HG02588 (cell line): ENCODE results near the gene MRPL32.

ENCODE experiments used
- ATAC-seq: cut with Tn5 transposase; IDR thresholded peaks from one replicate; pipeline ENCODE4 v1.9.1; 2021; ENCODE audit warnings: mild to moderate bottlenecking, moderate library complexity; ENCODE audit not compliant: unreplicated experiment

MRPL32 gene

DNA sequence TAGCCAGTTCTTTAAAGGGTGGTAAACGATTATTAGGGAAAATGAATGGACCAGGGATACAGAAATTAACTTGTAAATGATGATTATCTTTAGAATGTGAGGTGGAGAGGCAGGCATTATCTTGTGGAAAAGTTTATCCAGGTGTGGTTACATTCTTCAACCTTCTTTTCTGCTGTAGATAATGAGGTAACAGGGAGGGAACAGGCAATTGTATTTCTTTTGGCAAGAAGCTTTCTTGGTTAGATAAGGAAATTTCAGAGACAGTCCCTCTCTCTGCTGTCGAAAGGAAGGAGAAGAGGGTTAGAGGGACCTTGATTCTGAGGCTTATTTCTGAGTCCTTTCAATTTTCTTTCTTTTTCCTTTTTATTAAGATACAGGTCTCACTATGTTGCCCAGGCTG is 32.1 kb downstream of the MRPL32 start:
- no peak for ATAC-seq

DNA sequence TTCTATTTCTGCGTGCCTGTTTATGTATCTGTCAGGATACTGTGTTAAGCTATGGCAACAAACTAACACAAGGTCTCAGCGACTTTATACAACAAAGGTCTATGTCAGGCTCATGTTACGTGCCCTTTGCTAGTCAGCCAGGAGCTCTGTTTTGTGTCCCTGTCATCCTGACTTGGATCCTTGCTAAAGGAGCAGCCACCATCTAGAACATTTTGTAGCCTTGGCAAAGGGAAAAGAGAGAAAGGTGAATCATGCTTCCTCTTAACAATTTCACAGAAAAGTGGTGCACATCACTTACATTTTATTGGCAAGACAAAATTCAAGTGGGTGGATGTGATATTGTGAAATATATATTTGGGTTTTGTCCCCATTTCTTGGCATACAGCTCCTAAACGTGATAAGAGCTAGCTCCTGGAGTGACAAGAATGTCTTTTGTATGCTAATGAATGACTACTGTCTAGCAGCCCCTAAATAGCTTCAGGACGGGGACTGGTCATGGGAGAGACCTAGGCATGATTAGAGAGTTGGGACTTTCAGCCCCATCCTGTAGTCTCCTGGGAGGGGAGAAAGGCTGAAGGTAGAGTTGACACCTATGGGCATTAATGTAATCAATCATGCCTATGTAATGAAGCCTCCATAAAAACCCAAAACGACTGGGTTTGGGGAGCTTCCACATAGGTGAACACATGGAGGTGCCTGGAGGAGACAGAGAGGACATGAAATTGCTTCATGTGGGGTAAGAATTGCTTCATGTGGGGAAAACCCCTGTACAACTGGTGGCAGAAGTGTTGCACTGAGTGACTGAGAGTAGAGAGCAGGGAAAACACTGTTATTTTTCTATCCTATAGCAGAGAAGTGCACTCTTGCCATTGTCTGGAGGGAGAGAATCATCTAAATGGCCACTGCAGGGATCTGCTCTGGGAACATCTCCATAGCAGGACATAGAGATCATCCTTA is 33.0 kb downstream of the MRPL32 start:
- ATAC-seq: no peak

DNA sequence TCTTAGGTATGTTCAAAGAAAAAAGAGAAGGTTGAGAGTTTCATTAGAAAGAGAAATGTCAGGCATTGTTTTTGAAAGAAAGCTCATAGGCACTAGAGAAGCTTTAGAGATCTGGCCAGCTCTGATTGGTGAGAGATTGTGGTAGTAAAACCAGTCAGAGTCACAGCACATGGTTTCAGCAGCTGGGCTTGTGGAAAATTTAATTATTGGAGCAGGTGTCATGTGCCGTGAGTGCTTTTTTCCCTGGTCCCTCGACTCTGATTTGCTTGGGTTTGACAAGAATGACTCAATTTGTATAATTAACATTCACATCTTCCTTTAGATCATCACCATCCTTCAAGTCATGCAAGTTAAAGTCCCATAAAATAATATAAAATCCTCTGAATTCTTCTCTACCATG is 35.2 kb downstream of the MRPL32 start:
- ATAC-seq: no peak

DNA sequence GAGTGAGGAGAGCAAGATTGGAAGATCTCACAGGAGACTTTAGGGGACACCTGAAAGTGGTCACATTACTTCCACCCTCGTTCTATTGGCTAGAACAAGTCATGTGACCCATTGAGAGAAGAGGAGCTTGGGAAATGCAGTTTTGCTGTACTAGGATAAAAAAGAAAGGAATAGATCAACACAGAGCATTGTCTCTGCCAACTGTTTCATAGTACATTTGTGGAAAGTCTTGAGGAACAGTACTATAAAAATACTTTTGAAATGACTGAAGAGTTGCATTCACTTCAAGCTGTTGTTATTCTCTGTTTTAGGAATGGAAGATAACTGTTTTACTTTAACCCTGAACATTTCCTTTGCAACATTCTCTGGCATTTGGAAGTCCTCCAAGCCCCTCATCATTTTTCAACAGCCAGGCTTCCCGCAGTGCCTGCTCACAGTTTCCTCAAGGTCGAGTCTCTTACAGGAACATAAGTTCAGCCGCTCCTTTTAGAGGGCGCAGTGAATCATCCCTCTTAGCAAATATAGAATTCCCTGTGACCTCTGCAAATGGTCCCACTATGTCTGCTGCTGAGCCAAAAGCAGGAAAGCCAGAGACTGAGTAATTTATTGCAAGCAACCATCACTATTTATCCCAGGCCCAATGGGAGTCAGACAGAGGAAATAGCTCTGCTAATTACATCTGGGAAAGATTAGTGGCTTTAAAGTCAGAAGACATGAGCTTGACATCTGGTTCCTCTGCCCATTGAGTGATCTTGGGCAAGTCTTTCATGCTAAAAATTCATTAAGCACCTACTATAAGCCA is 40.7 kb downstream of the MRPL32 start:
- no peak for ATAC-seq

DNA sequence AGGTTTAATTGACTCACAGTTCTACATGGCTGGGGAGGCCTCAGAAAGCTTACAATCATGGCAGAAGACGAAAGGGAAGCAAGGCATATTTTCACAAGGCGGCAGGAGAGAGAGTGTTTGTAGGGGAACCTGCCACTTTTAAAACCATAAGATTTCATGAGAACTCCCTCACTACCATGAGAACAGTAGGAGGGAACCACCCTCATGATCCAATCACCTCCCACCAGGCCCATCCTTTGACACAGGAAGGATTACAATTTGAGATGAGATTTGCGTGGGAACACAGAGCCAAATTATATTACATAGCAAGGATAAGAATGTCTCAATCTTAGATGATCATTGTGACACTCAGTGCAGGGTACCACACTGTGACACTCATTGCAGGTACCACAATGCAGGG is 44.2 kb downstream of the MRPL32 start:
- ATAC-seq: no peak

DNA sequence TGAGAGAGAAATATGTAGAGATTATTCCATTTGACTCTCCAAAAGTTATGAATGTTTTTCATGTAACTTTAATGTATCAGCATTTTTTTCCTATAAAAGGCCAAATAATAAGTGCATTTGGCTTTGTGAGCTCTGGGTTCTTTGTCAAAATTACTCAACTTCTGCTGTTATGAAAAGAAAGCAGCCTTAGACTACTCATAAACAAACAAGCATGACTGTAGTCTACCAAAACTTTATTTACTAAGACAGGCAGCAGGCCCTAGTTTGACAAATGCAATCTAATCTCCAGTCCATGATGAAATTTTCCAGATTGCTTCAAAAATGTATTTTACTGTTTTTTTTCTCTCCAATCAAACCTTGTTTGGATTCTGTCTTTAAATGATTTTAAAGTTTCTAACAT is 46.3 kb downstream of the MRPL32 start:
- no peak for ATAC-seq

DNA sequence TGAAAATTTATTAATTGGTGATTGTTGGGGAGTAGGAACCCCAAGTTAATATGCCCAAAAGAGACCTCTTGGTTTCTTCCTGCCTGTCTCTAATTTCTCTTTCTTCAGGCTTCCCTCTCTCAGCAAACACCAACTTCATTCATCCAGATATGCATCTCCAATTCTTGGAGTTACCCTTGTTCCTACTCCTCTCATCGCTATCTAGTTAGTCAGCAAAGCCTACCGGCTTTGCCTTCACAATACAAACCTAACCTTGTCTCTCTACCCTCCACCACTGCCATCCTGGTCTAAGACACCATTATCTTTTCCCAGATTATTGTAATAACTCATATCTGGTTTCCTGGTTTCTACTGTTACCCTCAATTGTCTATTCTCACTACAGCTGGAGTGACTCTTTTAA is 47.9 kb downstream of the MRPL32 start:
- no peak for ATAC-seq

DNA sequence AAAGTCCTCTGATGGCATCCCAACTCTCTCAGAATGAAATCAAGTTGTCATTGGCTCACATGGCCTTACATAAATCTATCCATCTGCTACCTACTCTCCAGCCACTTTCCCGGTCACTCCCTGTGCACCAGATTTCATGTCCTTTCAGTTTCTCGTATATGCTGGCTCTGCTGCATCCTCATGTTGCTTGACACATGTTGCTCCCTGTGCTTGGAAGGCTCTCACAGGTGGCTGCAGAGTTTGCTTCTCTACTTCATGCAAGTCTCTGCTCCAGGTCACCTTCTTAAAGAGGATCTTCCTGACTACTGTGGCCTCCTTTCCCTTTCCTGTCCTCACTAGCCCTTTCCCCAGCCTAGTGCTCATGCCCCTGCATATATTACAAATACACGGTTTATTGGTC is 48.3 kb downstream of the MRPL32 start:
- ATAC-seq: no peak

DNA sequence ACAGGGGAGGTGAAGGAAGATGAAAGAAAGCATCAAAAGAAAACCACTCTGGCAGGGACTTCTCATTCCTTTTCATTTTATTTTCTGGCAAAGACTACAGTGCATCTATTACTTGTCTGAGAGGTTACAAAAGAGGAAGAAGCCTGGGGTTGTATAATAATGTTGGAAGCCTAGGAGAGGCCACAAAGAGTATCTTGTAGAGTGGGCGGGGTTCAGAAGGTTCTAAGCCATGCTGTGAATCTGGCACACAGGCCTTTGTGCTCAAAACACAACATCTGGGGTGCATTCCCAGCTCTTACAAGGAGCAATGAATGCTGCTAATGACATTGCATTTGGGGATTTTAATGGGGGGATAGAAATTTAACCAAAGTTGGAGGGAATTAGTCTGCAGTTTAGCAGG is 49.4 kb downstream of the MRPL32 start:
- no peak for ATAC-seq

DNA sequence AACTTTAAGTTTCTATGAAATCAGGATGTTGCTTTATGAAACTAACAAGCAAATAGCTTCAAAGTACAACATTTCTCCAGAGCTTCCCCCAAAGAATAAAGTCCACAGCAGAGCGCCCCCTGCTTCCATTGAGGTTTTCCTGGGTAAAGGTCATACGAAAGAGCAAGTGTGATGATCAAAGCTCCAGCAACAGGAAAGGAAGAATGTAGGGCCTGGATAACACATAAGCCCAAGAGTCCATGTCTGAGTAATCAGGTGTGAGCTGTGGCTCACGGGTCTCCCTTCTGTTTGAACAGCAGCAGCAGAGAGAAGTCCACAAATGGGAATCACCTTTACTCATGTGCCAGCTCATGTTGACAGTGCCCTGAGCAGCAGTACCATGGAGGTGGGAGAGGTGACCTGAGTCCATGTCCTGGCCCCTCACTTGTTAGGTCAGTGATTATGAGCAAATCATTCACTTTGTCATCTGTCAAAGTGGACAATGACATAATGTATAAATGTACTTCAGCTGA is 50.5 kb downstream of the MRPL32 start:
- no peak for ATAC-seq

DNA sequence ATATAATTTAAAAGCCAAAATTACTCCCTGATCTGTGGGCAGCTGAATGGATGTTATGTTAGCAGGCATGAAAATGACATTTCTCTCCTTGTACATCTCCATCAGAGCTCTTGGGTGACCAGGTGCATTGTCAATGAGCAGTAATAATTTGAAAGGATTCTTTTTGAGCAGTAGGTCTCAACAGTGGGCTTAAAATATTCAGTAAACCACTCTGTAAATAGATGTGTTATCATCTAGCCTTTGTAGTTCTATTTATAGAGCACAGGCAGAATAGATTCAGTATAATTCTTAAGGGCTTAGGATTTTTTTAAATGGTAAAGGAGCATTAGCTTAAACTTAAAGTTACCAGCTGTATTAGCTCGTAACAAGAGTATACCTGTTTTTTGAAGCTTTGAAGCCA is 52.0 kb downstream of the MRPL32 start:
- ATAC-seq: no peak

DNA sequence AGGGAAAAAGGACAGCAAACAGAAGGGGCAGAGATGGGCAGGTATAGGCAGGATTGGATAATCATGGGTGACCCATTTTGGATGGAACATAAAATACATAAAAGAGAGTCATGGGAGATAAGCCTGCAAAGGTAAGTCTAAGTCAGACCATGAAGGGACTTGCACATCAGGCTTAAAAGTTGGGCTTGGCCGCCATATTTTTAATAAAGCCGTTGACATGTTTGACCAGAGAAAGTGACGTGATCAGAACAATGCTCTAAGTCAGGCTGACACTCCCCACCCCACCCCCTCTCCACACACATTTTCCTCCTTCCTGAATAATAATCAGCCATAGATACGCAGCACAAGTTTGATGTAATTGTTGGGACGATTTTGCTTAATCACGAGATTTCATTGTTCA is 54.0 kb downstream of the MRPL32 start:
- ATAC-seq: no peak

DNA sequence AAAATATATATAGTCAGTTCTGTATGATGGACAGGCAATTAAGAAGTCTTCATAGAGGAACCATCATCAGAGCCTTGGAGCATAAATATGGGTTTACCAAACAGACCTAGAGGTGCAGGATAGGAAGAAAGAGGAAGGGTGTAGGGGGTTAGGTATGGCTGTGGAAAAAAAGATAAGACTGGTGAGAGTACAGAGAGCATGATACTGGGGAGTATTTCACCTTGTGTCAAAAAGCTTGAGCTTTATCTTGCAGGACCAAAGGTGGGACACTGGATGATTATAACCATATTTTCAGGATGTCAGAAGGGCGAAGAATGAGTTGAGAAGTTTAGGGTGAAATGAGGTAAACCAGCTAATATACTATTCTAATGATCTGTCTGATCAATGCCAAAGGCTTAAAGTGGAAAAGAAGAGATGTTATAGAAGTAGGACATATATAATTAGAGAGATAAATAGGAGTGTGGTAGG is 54.6 kb downstream of the MRPL32 start:
- no peak for ATAC-seq
